ACC112 (cell line): Measurements from ENCODE around the gene PLOD3.

Experiments
- H2AFZ ChIP-seq: fragments of 200-600 bp; sonication (generic); one replicate; pipeline ENCODE4 v1.6.0; 2017; ENCODE audit warnings: antibody characterized with exemption, low read length; ENCODE audit not compliant: unreplicated experiment
- H3K27ac ChIP-seq: fragments of 200-600 bp; sonication (generic); 2 replicates; pipeline ENCODE4 v1.5.1; 2014; ENCODE audit warnings: low read depth, mild to moderate bottlenecking, antibody characterized with exemption, low read length, moderate library complexity
- H3K27me3 ChIP-seq: fragments of 200-600 bp; sonication (generic); 2 replicates; pipeline ENCODE4 v1.6.1; 2014; ENCODE audit warnings: mild to moderate bottlenecking, antibody characterized with exemption, low read length, moderate library complexity, mixed read lengths; ENCODE audit not compliant: insufficient read depth
- H3K36me3 ChIP-seq: fragments of 200-600 bp; sonication (generic); 2 replicates; pipeline ENCODE4 v1.6.1; 2016; ENCODE audit warnings: mild to moderate bottlenecking, antibody characterized with exemption, low read length, moderate library complexity, mixed read lengths; ENCODE audit not compliant: insufficient read depth
- H3K4me1 ChIP-seq: fragments of 200-600 bp; sonication (generic); one replicate; pipeline ENCODE4 v1.6.1; 2016; ENCODE audit warnings: low read length, mixed read lengths; ENCODE audit not compliant: insufficient read depth, unreplicated experiment, control insufficient read depth
- H3K4me3 ChIP-seq: fragments of 200-600 bp; sonication (generic); 2 replicates; pipeline ENCODE4 v1.5.1; 2014; ENCODE audit warnings: mild to moderate bottlenecking, low read depth, low read length
- H3K79me2 ChIP-seq: fragments of 200-600 bp; sonication (generic); one replicate; pipeline ENCODE4 v1.6.0; 2016; ENCODE audit warnings: low read length; ENCODE audit not compliant: control insufficient read depth, unreplicated experiment, insufficient read depth

Gene PLOD3

DNA sequence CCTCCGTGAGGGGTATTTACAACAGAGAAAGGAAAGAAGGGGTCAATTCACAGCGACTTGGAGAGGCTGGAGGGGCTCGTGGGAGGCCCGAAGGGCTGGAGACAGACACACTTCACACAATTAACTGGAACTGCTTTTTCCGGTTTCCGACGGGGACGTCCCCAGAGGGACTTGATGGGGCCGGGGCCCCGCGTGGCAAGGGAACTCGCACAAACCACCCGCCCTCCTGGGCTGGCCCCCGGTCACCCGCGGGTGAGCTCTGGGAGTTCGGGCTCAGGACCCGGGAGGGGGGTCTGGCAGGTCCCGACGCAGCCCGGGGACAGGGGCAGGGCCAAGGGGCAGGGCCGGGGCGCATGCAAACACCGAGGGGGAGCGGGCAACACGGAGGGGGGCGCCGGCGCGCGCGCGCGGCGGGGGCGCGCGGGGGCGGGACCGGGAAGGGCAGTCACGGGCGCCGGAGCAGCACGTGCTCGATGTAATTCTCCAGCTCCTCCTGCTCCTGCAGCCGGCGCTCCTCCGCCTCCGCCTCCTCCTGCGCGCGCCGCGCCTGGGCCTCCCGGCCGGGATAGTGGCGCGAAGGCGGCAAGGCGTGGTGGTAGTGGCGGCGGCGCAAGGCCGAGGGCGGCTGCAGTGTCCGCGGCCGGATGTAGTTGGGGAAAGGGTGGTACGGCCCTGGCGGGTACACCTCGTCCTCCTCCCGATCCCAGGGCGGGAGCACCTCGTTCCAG lies 54.7 kb downstream of the PLOD3 start:
- Histone ChIP-seq H2AFZ (no peak overlapping the region), H3K79me2 (no peaks in the 10 kb centered on the region), H3K4me1 (peaks cover 44% of the 10 kb centered on the region), H3K36me3 (no peaks in the 10 kb centered on the region), H3K4me3 (peak overlapping the region; percentile 77), H3K27ac (no peak overlapping the region), H3K27me3 (peaks cover 28% of the 10 kb centered on the region)

DNA sequence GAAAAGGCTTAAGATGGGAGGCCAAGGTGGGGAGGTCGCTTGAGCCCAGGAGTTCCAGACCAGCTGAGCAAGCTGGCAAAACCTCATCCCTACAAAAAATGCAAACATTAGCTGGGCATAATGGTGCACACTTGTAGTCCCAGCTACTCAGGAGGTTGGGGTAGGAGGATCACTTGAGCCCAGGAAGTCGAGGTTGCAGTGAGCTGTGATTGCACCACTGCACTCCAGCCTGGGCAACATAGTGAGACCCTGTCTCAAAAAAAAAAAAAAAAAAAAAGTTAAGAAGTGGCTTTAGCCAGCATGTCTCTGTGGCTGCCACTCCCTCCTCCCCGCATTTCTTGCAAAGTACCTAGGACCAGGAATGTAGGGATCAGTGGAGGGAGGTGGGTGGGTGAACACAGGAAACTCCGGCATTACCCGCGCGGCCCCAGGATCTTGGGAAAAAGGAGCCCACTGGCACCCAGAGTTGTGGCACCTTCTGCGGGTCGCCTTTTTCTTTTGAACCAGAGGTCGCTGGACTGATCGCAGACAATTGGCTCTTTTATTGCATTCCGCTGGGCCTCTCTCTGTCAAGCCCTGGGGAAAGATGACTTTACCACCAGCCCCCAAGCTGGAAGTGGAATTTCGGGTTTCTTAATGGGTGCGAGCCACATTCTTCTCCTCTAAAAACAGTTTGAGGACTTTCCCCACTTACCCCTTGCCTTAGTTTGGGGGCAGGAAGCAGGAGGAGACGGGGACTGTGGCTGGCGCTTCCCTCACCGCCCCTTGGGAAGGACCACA lies 55.5 kb downstream of the PLOD3 start:
- peaks cover 36% of the 10 kb centered on the region for H3K4me1 ChIP-seq
- no peak overlapping the region for H2AFZ ChIP-seq
- H3K4me3 ChIP-seq, result 0 out of 2 replicates have a peak overlapping the region, but pooled peaks have one; percentile 77
- 0 out of 2 replicates have a peak, but pooled peaks cover 3% of the 10 kb centered on the region for H3K36me3 ChIP-seq
- H3K27ac ChIP-seq, result no peak overlapping the region
- H3K27me3 ChIP-seq, result peaks cover 20% of the 10 kb centered on the region
- H3K79me2 ChIP-seq, result no peaks in the 10 kb centered on the region

DNA sequence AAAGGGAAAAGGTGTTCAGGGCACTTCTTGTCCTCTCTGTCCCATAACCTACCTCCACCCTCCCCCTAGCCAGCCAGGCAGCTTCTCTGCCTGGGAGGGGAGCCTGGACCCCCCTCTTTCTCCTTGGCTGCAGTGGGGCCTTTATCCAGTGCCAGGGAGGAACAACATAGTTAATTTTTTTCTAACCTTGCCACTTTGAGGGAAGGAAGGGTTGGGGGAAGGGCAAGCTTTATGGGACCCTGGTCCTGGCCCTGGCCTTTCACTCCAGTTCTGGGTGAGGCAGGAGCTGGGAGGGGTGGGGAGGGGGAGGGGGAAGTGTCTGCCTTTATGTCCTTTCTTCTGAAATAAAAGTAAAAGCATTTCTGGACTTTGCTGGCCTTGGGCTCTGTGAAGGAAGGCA lies 56.5 kb downstream of the PLOD3 start:
- Histone ChIP-seq H3K27ac (no peak overlapping the region), H2AFZ (no peak overlapping the region), H3K4me1 (peaks cover 28% of the 10 kb centered on the region), H3K79me2 (peaks cover 3% of the 10 kb centered on the region), H3K36me3 (0 out of 2 replicates have a peak, but pooled peaks cover 3% of the 10 kb centered on the region), H3K4me3 (no peak overlapping the region), H3K27me3 (peaks cover 12% of the 10 kb centered on the region)

DNA sequence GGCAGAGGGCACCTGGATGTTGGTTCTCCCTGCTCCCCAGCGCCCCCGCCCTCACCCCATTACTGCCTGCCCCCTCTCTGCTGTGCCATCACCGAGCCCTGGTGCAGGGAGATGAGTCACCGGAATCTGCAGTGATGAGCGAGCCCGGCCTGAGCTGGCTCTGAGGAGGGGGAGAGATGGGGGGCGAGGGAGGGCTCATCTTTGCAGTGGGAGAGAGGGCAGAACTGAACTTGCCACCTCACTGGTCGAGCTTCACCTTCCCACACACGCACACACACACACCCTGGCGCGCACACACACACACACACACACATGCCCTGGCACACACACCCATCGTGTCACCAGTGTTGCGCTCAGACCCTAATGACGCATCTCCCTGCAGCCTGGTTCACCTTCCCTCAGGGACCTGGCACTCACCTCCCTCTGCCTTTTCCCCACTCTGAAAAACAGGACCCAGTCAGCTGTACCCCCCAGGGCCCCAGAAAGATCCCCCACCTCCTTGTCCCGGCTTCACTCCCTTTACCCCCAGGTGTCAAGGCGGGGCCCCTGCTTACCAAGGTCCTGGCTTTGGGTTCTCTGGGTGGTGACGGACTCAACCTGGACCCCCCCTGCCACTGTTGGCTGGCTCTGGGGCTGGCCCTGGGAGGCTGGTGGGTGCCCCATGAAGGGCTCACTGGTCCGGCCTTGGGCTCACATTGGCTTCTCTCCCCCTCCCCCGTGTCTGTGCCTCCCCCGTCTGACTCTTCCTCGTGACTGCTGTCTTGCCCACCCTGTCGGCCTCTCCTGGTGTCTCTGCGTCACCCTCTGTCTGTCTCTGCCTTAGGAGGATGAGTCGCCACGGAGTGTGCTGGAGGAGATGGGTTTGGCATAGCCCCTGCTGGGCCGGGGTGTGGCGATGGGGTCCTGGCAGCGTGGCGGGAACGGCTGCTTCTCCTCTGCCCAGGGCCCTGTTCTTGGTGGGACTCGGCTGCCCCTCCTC lies 57.4 kb downstream of the PLOD3 start:
- Histone ChIP-seq H3K27me3 (peaks cover 6% of the 10 kb centered on the region), H3K27ac (peak overlapping the region; percentile 66)

DNA sequence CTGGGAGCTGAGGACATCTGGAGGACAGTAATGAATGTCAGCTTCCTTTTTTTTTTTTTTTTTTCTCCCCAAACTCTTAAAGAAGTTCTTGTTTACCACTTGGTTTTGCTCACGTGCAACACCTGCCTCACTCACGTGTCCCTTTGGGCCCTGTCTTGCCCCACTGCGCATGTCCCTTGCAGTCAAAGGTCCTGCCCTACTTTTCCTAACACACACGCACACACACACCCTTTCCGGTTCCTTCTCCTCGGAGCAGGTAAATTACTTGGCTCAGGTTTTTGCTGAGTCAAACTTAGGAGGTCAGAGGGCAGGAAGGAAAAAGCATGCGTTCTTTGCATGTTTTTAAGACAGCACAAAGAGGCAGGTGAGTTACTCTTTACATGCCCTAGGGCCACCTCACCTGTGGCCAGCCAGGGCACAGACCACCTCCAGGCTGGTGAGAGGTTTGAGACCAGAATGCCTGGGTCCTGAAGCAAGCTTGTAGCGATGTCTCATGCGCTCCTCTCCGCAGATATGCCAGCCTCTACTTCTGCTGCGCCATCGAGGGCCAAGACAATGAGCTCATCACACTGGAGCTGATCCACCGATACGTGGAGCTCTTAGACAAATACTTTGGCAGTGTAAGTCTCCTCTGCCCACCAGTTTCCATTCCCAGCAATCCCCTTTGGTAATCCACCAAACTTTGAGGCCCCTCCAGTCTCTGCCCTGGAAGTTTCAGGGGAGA lies 60.4 kb downstream of the PLOD3 start:
- no peak overlapping the region for H3K27ac ChIP-seq

More for the DNA sequence above, 57.4 kb downstream of the PLOD3 start:
- Histone ChIP-seq H2AFZ (no peak overlapping the region), H3K4me1 (peaks cover 30% of the 10 kb centered on the region), H3K36me3 (0 out of 2 replicates have a peak, but pooled peaks cover 3% of the 10 kb centered on the region), H3K79me2 (peaks cover 12% of the 10 kb centered on the region), H3K4me3 (no peak overlapping the region)

DNA sequence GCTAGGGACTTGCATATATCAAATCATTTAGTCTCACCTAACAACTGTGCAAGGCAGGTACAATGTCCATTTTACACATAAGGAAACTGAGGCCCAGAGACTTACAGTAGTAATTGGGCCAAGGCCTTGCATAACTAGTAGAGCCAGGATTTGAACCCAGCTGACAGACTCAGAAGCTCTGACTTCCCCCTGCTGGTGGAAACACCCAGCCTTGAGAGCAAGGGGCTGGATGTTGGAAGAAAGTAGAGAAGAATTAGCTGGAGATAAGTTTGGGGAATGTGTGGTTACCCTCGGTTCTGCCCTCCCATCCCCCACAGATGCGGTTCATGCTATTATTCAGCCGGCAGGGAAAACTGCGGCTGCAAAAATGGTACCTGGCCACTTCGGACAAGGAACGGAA lies 61.1 kb downstream of the PLOD3 start:
- Histone ChIP-seq H3K27me3 (no peaks in the 10 kb centered on the region), H3K36me3 (0 out of 2 replicates have a peak, but pooled peaks cover 3% of the 10 kb centered on the region), H3K4me3 (no peak overlapping the region), H3K27ac (no peak overlapping the region), H3K79me2 (peaks cover 18% of the 10 kb centered on the region), H3K4me1 (peaks cover 25% of the 10 kb centered on the region), H2AFZ (no peak overlapping the region)

More for the DNA sequence above, 60.4 kb downstream of the PLOD3 start:
- 0 out of 2 replicates have a peak, but pooled peaks cover 3% of the 10 kb centered on the region for H3K36me3 ChIP-seq
- H3K27me3 ChIP-seq, result no peaks in the 10 kb centered on the region
- H3K4me1 ChIP-seq, result peaks cover 25% of the 10 kb centered on the region
- H3K4me3 ChIP-seq, result no peak overlapping the region
- peaks cover 18% of the 10 kb centered on the region for H3K79me2 ChIP-seq
- no peak overlapping the region for H2AFZ ChIP-seq
